ENCODE data around the gene TASL.

Gene TASL

GRCh38 chrX:30593440-30594200 is 16.1 kb upstream of the TASL start:
- TF ChIP-seq CTCF (IDR thresholded peaks at IDR 0.05; ENCODE audit: low read depth, low read length): no peak
- in situ Hi-C loops (cut with HindIII; ENCODE audit: low sequenced_read_pairs): no loop called here
- no peak overlapping the region for H3K4me3 ChIP-seq (ENCODE audit: low read depth, low read length)
- no peak for DNase-seq (ENCODE audit: low read depth, low spot score)

- H3K4me3 ChIP-seq (ENCODE audit: low read depth, low read length): no peak overlapping the region
- in situ Hi-C loops (cut with HindIII; ENCODE audit: low sequenced_read_pairs): no loop called here
- DNase-seq (ENCODE audit: low read depth, low spot score): no peak
- TF ChIP-seq CTCF (IDR thresholded peaks at IDR 0.05; ENCODE audit: low read depth, low read length): no peak
Measured at GRCh38 chrX:30592831-30593230, 15.3 kb upstream of the TASL start.

GRCh38 chrX:30590368-30590767 is 12.8 kb upstream of the TASL start:
- TF ChIP-seq CTCF (IDR thresholded peaks at IDR 0.05; ENCODE audit: low read depth, low read length): no peak
- H3K4me3 ChIP-seq (ENCODE audit: low read depth, low read length): no peak overlapping the region
- in situ Hi-C loops (cut with HindIII; ENCODE audit: low sequenced_read_pairs): no loop called here
- no peak for DNase-seq (ENCODE audit: low read depth, low spot score)

GRCh38 chrX:30589146-30589888 is 11.8 kb upstream of the TASL start:
- no peak overlapping the region for H3K4me3 ChIP-seq (ENCODE audit: low read depth, low read length)
- in situ Hi-C loops (cut with HindIII; ENCODE audit: low sequenced_read_pairs): no loop called here
- no peak for TF ChIP-seq CTCF (IDR thresholded peaks at IDR 0.05; ENCODE audit: low read depth, low read length)
- DNase-seq (ENCODE audit: low read depth, low spot score): no peak

GRCh38 chrX:30586516-30586915 is 8.9 kb upstream of the TASL start:
- DNase-seq (ENCODE audit: low read depth, low spot score): no peak
- TF ChIP-seq CTCF (IDR thresholded peaks at IDR 0.05; ENCODE audit: low read depth, low read length): no peak
- in situ Hi-C loops (cut with HindIII; ENCODE audit: low sequenced_read_pairs): no loop called here
- H3K4me3 ChIP-seq (ENCODE audit: low read depth, low read length): no peak overlapping the region

- H3K4me3 ChIP-seq (ENCODE audit: low read depth, low read length): no peak overlapping the region
- no peak for TF ChIP-seq CTCF (IDR thresholded peaks at IDR 0.05; ENCODE audit: low read depth, low read length)
- DNase-seq (ENCODE audit: low read depth, low spot score): no peak
- in situ Hi-C loops (cut with HindIII; ENCODE audit: low sequenced_read_pairs): no loop called here
Measured at GRCh38 chrX:30582664-30583063, 5.1 kb upstream of the TASL start.
